Measurements from ENCODE around the gene KLHL5.
"Not testable (repeated sequence)": the region's sequence is repeated elsewhere in the genome, so short reads cannot be mapped to it uniquely, and the experiment has no call there.

The KLHL5 gene

GRCh38 chr4:39062094-39062769 is at the start of gene KLHL5:
Gene KLHL5, plus strand, starts transcription at chr4:39062232. Its CDS starts 421 bp downstream, at chr4:39062653.
- no peak for DNase-seq (ENCODE audit: low read depth)

GRCh38 chr4:39014028-39014427 is 48.0 kb upstream of the KLHL5 start:
- no peak overlapping the region for H3K4me3 ChIP-seq (ENCODE audit: low read depth, low read length)
- no peak for DNase-seq (ENCODE audit: low read depth)

More at GRCh38 chr4:39062094-39062769, at the start of gene KLHL5:
- H3K4me3 ChIP-seq (ENCODE audit: low read depth, low read length) = no peak within 1 kb of the TSS

- no peak for DNase-seq (ENCODE audit: low read depth)
- no peak overlapping the region for H3K4me3 ChIP-seq (ENCODE audit: low read depth, low read length)
Measured at GRCh38 chr4:39020130-39020529, 41.9 kb upstream of the KLHL5 start.

- no peak overlapping the region for H3K4me3 ChIP-seq (ENCODE audit: low read depth, low read length)
- no peak for DNase-seq (ENCODE audit: low read depth)
Measured at GRCh38 chr4:39021631-39022030, 40.4 kb upstream of the KLHL5 start.

- no peak for DNase-seq (ENCODE audit: low read depth)
- no peak overlapping the region for H3K4me3 ChIP-seq (ENCODE audit: low read depth, low read length)
Measured at GRCh38 chr4:39022241-39022640, 39.8 kb upstream of the KLHL5 start.

GRCh38 chr4:39023059-39023458 is 39.0 kb upstream of the KLHL5 start:
- no peak overlapping the region for H3K4me3 ChIP-seq (ENCODE audit: low read depth, low read length)
- DNase-seq (ENCODE audit: low read depth) = no peak

- DNase-seq (ENCODE audit: low read depth) = no peak
- H3K4me3 ChIP-seq (ENCODE audit: low read depth, low read length) = no peak overlapping the region
Measured at GRCh38 chr4:39024311-39024865, 37.6 kb upstream of the KLHL5 start.

GRCh38 chr4:39025552-39026085 is 36.4 kb upstream of the KLHL5 start:
- no peak overlapping the region for H3K4me3 ChIP-seq (ENCODE audit: low read depth, low read length)
- DNase-seq (ENCODE audit: low read depth) = no peak

GRCh38 chr4:39026096-39026495 is 35.9 kb upstream of the KLHL5 start:
- DNase-seq (ENCODE audit: low read depth) = no peak
- no peak overlapping the region for H3K4me3 ChIP-seq (ENCODE audit: low read depth, low read length)

GRCh38 chr4:39029752-39030694 is 32.0 kb upstream of the KLHL5 start:
- H3K4me3 ChIP-seq (ENCODE audit: low read depth, low read length) = no peak overlapping the region

GRCh38 chr4:39030725-39031124 is 31.3 kb upstream of the KLHL5 start:
- no peak for DNase-seq (ENCODE audit: low read depth)
- no peak overlapping the region for H3K4me3 ChIP-seq (ENCODE audit: low read depth, low read length)

More at GRCh38 chr4:39029752-39030694, 32.0 kb upstream of the KLHL5 start:
- DNase-seq (ENCODE audit: low read depth) = no peak

- DNase-seq (ENCODE audit: low read depth); H3K4me3 ChIP-seq (ENCODE audit: low read depth, low read length): not testable (repeated sequence)
Measured at GRCh38 chr4:39031590-39032020, 30.4 kb upstream of the KLHL5 start.

GRCh38 chr4:39032218-39033085 is 29.6 kb upstream of the KLHL5 start, which contains the start of gene TMEM156:
Gene TMEM156, minus strand, starts transcription at chr4:39032409. Its CDS starts 96 bp downstream, at chr4:39032313.
- no peak for DNase-seq (ENCODE audit: low read depth)
- H3K4me3 ChIP-seq (ENCODE audit: low read depth, low read length) = no peak within 1 kb of the TSS

GRCh38 chr4:39036172-39036571 is 25.9 kb upstream of the KLHL5 start:
- no peak overlapping the region for H3K4me3 ChIP-seq (ENCODE audit: low read depth, low read length)
- peak; percentile 47 for DNase-seq (ENCODE audit: low read depth)

- H3K4me3 ChIP-seq (ENCODE audit: low read depth, low read length) = no peak overlapping the region
- DNase-seq (ENCODE audit: low read depth) = no peak
Measured at GRCh38 chr4:39037491-39037825, 24.6 kb upstream of the KLHL5 start.

GRCh38 chr4:39037941-39038340 is 24.1 kb upstream of the KLHL5 start:
- no peak overlapping the region for H3K4me3 ChIP-seq (ENCODE audit: low read depth, low read length)
- DNase-seq (ENCODE audit: low read depth) = no peak

- DNase-seq (ENCODE audit: low read depth) = no peak
- H3K4me3 ChIP-seq (ENCODE audit: low read depth, low read length) = no peak overlapping the region
Measured at GRCh38 chr4:39039108-39039507, 22.9 kb upstream of the KLHL5 start.

- no peak overlapping the region for H3K4me3 ChIP-seq (ENCODE audit: low read depth, low read length)
- no peak for DNase-seq (ENCODE audit: low read depth)
Measured at GRCh38 chr4:39042366-39042765, 19.7 kb upstream of the KLHL5 start.

Measured in skeletal muscle cell (primary cell).